D721Med (cell line): ENCODE measurements around the gene LRP1B.
"Not testable (repeated sequence)": the region's sequence is repeated elsewhere in the genome, so short reads cannot be mapped to it uniquely, and the experiment has no call there.

Source experiments
- DNase-seq: peaks from one replicate; pipeline ENCODE4 v3.0.0; 2011; ENCODE audit warnings: low spot score; ENCODE audit not compliant: insufficient read length
- FAIRE-seq: peaks from 2 replicates; lab custom pipeline; 2011; peaks lifted over from hg19 to GRCh38; lab: Jason Lieb, UNC
- CTCF ChIP-seq: IDR thresholded peaks from 2 replicates; pipeline ENCODE4 v1.5.1; 2012; ENCODE audit warnings: mild to moderate bottlenecking, control low read depth; ENCODE audit not compliant: insufficient read depth; ENCODE audit errors: missing control alignments

LRP1B gene

GRCh38 chr2:140286377-140286776 is 1844.4 kb downstream of the LRP1B start:
- TF ChIP-seq CTCF: no peak
- DNase-seq (no peak), FAIRE-seq (no peak)

- not testable (repeated sequence) for DNase-seq, FAIRE-seq
These were observed 1853.5 kb downstream of the LRP1B start for GRCh38 chr2:140277344-140277743.

GRCh38 chr2:140276661-140277060 is 1854.2 kb downstream of the LRP1B start:
- DNase-seq: no peak
- TF ChIP-seq CTCF: no peak
- no peak for FAIRE-seq

GRCh38 chr2:140275427-140275826 is 1855.4 kb downstream of the LRP1B start:
- no peak for FAIRE-seq

GRCh38 chr2:140274891-140275290 is 1855.9 kb downstream of the LRP1B start:
- no peak for TF ChIP-seq CTCF
- DNase-seq (no peak), FAIRE-seq (no peak)

More at GRCh38 chr2:140275427-140275826, 1855.4 kb downstream of the LRP1B start:
- no peak for DNase-seq
- TF ChIP-seq CTCF: no peak

- no peak for FAIRE-seq
- DNase-seq: no peak
- no peak for TF ChIP-seq CTCF
These were observed 1856.9 kb downstream of the LRP1B start for GRCh38 chr2:140273958-140274357.

GRCh38 chr2:140273408-140273807 is 1857.4 kb downstream of the LRP1B start:
- DNase-seq (no peak), FAIRE-seq (no peak)
- no peak for TF ChIP-seq CTCF

- DNase-seq: no peak
- FAIRE-seq: no peak
- TF ChIP-seq CTCF: no peak
These were observed 1860.6 kb downstream of the LRP1B start for GRCh38 chr2:140270224-140270623.
